Neutrophil (primary cell): ENCODE results near the gene FILIP1.

Experiments used
- H3K27ac ChIP-seq: fragments of 200-600 bp; sonication (generic); 2 replicates; pipeline ENCODE4 v1.5.1; 2016; ENCODE audit warnings: mild to moderate bottlenecking, moderate library complexity
- H3K27me3 ChIP-seq: fragments of 200-600 bp; sonication (generic); 2 replicates; pipeline ENCODE4 v1.6.0; 2016; ENCODE audit warnings: mild to moderate bottlenecking
- H3K36me3 ChIP-seq: fragments of 200-600 bp; sonication (generic); 2 replicates; pipeline ENCODE4 v1.5.1; 2017
- H3K4me1 ChIP-seq, 2 experiments: fragments of 200-600 bp in 1 of 2; sonication (generic) in 1 of 2; 1 replicate in 1 of 2; 2 replicates in 1 of 2; pipeline versions ENCODE4 v1.5.1 to v1.6.1; 2013 to 2016; ENCODE audit warnings: low read depth in 1 of 2, low read length in 1 of 2, mild to moderate bottlenecking in 1 of 2, moderate library complexity in 1 of 2; ENCODE audit not compliant: control insufficient read depth in 1 of 2, insufficient read depth in 1 of 2
- H3K4me3 ChIP-seq, 2 experiments: fragments of 200-600 bp in 1 of 2; sonication (generic) in 1 of 2; 1 replicate in 1 of 2; 2 replicates in 1 of 2; pipeline ENCODE4 v1.5.1; 2013 to 2016; ENCODE audit warnings: low read depth in 1 of 2, low read length in 1 of 2, mild to moderate bottlenecking in 1 of 2, moderate library complexity in 1 of 2
- H3K9me3 ChIP-seq: fragments of 200-600 bp; sonication (generic); 2 replicates; pipeline ENCODE4 v1.5.1; 2016
- TF ChIP-seq, protein P1 (sequence below): fragments of 200-600 bp; sonication (generic); IDR thresholded peaks from 2 replicates; pipeline ENCODE4 v1.5.1; 2016; ENCODE audit warnings: antibody characterized with exemption

Gene FILIP1

DNA sequence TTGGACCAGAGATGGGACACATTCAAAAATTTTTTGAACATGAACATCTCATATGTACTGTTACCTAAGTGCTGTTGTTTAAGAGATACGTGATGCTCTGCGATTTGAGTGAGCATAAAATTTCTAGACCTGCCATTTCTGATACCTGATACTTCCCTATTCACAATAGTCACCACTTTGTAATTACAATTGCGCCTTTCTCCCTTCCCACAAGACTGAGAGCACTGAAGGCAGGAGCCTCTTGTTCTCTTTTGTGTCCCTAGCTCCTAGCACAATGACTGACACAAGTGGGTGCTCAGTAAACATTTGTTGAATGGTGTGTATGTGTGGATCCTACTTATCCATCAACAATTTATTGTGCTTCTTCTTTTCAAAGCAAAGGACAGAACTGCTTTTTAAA lies 116.2 kb downstream of the FILIP1 start:
- no peaks in the 10 kb centered on the region for H3K36me3 ChIP-seq
- TF ChIP-seq, protein P1, sequence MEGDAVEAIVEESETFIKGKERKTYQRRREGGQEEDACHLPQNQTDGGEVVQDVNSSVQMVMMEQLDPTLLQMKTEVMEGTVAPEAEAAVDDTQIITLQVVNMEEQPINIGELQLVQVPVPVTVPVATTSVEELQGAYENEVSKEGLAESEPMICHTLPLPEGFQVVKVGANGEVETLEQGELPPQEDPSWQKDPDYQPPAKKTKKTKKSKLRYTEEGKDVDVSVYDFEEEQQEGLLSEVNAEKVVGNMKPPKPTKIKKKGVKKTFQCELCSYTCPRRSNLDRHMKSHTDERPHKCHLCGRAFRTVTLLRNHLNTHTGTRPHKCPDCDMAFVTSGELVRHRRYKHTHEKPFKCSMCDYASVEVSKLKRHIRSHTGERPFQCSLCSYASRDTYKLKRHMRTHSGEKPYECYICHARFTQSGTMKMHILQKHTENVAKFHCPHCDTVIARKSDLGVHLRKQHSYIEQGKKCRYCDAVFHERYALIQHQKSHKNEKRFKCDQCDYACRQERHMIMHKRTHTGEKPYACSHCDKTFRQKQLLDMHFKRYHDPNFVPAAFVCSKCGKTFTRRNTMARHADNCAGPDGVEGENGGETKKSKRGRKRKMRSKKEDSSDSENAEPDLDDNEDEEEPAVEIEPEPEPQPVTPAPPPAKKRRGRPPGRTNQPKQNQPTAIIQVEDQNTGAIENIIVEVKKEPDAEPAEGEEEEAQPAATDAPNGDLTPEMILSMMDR: no peak
- no peak overlapping the region for H3K4me3 ChIP-seq
- no peaks in the 10 kb centered on the region for H3K27me3 ChIP-seq
- H3K4me1 ChIP-seq: no peaks in the 10 kb centered on the region
- no peaks in the 10 kb centered on the region for H3K9me3 ChIP-seq
- H3K27ac ChIP-seq: no peak overlapping the region

DNA sequence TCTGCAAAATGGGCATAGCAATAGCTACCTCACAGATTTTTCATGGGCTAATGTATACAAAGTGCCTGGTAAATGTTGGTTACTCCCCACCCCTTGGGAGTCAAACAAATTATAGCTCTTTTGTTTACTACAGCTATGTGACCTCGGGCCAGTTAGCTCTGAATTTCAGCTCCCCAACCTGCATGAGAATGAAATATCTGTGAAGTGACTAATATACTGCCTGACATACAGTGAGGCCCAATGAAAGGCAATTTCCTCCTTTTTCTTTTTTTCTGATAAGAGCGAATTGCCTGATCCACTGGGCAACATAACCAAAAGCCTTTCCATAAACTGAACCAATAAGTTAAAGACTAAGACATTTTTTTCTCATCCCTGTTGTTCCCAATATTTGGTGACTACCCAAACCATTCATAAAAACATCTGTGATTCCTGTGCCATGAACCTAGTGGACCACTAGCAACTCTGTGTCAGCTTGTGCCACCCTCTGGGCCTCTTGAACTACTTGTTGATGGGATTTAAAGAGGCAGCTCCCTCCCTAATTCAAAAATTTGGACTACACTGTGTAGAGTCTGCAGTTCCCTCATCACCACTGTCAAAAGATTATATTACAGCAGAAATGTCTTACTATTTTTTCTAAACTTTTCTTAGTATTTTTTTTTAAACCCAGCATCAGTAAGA lies 117.1 kb downstream of the FILIP1 start:
- TF ChIP-seq, protein P1: no peak
- H3K27ac ChIP-seq: no peak overlapping the region
- H3K4me3 ChIP-seq: no peak overlapping the region
- no peaks in the 10 kb centered on the region for H3K9me3 ChIP-seq
- H3K27me3 ChIP-seq: no peaks in the 10 kb centered on the region
- H3K36me3 ChIP-seq: no peaks in the 10 kb centered on the region
- no peaks in the 10 kb centered on the region for H3K4me1 ChIP-seq

DNA sequence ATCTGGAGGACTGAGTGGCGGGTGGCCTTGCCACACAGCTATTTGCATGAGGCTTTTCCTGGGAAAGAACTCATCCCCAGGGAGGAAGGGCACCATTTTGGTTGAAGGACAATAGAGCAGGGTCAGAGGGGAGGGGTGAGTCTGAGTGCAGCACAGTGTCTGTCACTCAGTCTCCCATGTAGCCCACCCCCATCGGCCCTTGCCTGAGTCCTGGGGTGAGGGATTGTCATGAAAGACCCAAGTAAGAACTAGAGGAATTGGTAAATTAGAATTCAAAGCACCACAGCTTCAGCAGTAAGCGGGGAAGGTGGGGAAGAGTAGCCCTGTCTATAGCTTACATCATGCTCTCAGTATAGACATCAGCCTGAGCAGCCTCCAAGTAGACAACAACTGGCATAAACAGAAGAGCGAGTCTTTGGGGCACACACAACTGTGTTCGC lies 118.6 kb downstream of the FILIP1 start:
- no peak overlapping the region for H3K27ac ChIP-seq
- no peaks in the 10 kb centered on the region for H3K27me3 ChIP-seq
- no peak overlapping the region for H3K4me3 ChIP-seq
- TF ChIP-seq, protein P1: no peak
- H3K9me3 ChIP-seq: no peaks in the 10 kb centered on the region
- no peaks in the 10 kb centered on the region for H3K4me1 ChIP-seq
- H3K36me3 ChIP-seq: no peaks in the 10 kb centered on the region

DNA sequence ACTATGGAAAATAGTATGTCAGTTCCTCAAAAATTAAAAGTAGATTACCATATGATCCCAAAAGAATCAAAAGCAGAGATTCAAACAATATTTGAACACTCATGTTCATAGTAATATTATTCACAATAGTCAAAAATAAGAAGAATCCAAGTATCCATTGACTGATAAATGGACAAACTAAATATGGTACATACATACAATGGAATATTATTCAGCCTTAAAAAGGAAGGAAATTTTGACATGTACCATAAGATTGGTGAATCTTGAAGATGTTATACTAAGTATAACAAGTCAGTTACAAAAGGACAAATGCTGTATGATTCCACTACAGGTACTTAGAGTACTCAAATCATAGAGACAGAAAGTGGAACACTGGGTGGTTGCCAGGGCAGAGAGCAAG lies 120.7 kb downstream of the FILIP1 start:
- no peak overlapping the region for H3K4me3 ChIP-seq
- no peaks in the 10 kb centered on the region for H3K4me1 ChIP-seq
- TF ChIP-seq, protein P1: no peak
- H3K36me3 ChIP-seq: no peaks in the 10 kb centered on the region
- no peaks in the 10 kb centered on the region for H3K9me3 ChIP-seq
- H3K27ac ChIP-seq: no peak overlapping the region
- H3K27me3 ChIP-seq: no peaks in the 10 kb centered on the region

DNA sequence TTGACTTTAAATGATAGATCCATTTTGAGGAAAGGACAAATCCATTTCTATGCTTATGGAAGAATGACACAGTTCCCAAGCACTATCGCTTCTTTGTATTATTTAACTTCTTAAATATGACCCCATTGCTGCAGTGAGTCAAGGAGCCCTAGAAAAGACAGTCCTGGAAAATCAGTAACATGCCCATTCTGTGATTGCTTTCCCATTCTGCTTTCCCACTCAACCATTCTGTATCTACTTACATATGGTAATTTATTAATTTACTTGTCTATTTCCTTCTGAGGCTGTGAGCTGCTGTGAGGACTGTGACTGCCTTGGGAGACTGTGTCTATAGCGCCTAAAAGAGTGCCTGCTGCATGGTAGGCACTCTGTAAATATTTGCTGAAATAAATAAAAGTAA lies 123.6 kb downstream of the FILIP1 start:
- Histone ChIP-seq H3K27ac (no peak overlapping the region), H3K4me1 (no peaks in the 10 kb centered on the region), H3K36me3 (no peaks in the 10 kb centered on the region), H3K9me3 (no peaks in the 10 kb centered on the region), H3K27me3 (no peaks in the 10 kb centered on the region), H3K4me3 (no peak overlapping the region)
- TF ChIP-seq, protein P1: no peak
